Gastrocnemius medialis (tissue), 4 donors: Measurements from ENCODE around the gene RASAL2. TPM values are rescaled to one million over a fixed set of nuclear protein-coding genes. Genes with fewer than 3 reads are reported as not detected.

Experiments
- ATAC-seq, 2 donors: fragments of 150-250 bp; one replicate each; pipeline ENCODE4 v1.9.1; 2016
- DNase-seq, 2 donors: peaks; one replicate each; pipeline ENCODE4 v3.0.0-alpha.2; 2019
- H3K27ac ChIP-seq, 4 donors: fragments of 200-600 bp; sonication (generic); 1 replicate in 1 of 4; 2 replicates in 3 of 4; pipeline ENCODE4 v1.5.1; 2016 to 2018; ENCODE audit warnings: mild to moderate bottlenecking in 2 of 4, moderate library complexity in 1 of 4
- H3K27me3 ChIP-seq, 3 donors: fragments of 200-600 bp; sonication (generic) in 2 of 3; 1 replicate in 1 of 3; 2 replicates in 2 of 3; pipeline versions ENCODE4 v1.5.1 to v1.6.0; 2016 to 2019; ENCODE audit warnings: mild to moderate bottlenecking in 1 of 3, moderate library complexity in 1 of 3
- H3K36me3 ChIP-seq, 2 donors: fragments of 200-600 bp; sonication (generic) in 1 of 2; one replicate each; pipeline ENCODE4 v1.5.1; 2017 to 2018
- H3K4me1 ChIP-seq, 2 donors: fragments of 200-600 bp; sonication (generic) in 1 of 2; one replicate each; pipeline ENCODE4 v1.5.1; 2016 to 2017; ENCODE audit warnings: mild to moderate bottlenecking in 2 of 2
- H3K4me3 ChIP-seq, 4 donors: fragments of 200-600 bp; sonication (generic) in 3 of 4; 1 replicate in 1 of 4; 2 replicates in 3 of 4; pipeline ENCODE4 v1.5.1; 2016 to 2019; ENCODE audit warnings: mild to moderate bottlenecking in 2 of 4
- H3K9me3 ChIP-seq, 3 donors: fragments of 200-600 bp; sonication (generic) in 2 of 3; 1 replicate in 1 of 3; 2 replicates in 2 of 3; pipeline ENCODE4 v1.5.1; 2016 to 2019
- POLR2A ChIP-seq, 2 donors: fragments of 450-650 bp; IDR thresholded peaks; one replicate each; pipeline ENCODE4 v1.6.1; 2017; ENCODE audit warnings: antibody characterized with exemption in 2 of 2, mild to moderate bottlenecking in 2 of 2, moderate library complexity in 2 of 2
- in situ Hi-C, 4 donors: fragments of 200-750 bp; cut with MboI; loops; one replicate each; pipeline versions ENCODE4 v1.15.0 to v1.8.0; 2017; ENCODE audit warnings: low sequenced_read_pairs in 4 of 4
- intact Hi-C: fragments of 100-400 bp; cut with DNase I; formaldehyde crosslinking; loops from one replicate; pipeline ENCODE4 v1.15.1; 2023; ENCODE audit warnings: low total_unique reads
- total RNA-seq, 4 donors: library from RNA; depleted of rRNA; stranded (reverse); fragments of >200 nt; gene quantifications; one replicate each; pipeline versions ENCODE4 v1.1.0 to v1.2.3, GENCODE V29; 2016
- TF ChIP-seq, protein P1 (sequence below), 5 experiments: fragments of 450-650 bp in 3 of 5; fragments of 200-600 bp in 2 of 5; sonication (generic) in 2 of 5; IDR thresholded peaks in 4 of 5; conservative IDR thresholded peaks in 1 of 5; 1 replicate in 4 of 5; 2 replicates in 1 of 5; pipeline ENCODE4 v1.5.1; 2016 to 2019; ENCODE audit warnings: antibody characterized with exemption in 5 of 5, mild to moderate bottlenecking in 3 of 5, moderate library complexity in 3 of 5

The RASAL2 gene
- total RNA-seq, 4 donors from 2014 or later: 7.6 to 13.4 (median 8.8) TPM

DNA sequence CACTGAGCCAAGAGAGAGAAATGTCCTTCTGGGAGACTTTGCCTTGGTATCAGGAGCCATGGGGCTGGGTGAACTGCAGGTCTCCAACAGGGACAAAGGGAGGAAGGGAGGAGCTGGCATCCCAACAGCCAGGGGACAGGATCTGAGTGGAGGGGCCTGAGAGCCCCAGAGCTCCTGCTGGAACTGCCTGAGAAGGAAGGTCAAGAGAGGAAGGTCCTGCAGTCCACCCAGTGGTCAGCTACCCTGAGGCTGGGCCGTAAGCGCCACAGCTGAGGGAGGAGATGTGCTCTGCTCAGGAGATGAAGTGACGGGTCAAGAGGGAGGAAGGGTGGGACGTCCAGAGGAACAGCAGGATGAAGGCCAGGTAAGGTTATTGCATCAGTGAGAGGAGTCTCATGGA is 410.4 kb downstream of the RASAL2 start:
- H3K36me3 ChIP-seq: no peaks in the 10 kb centered on the region
- TF ChIP-seq, protein P1, sequence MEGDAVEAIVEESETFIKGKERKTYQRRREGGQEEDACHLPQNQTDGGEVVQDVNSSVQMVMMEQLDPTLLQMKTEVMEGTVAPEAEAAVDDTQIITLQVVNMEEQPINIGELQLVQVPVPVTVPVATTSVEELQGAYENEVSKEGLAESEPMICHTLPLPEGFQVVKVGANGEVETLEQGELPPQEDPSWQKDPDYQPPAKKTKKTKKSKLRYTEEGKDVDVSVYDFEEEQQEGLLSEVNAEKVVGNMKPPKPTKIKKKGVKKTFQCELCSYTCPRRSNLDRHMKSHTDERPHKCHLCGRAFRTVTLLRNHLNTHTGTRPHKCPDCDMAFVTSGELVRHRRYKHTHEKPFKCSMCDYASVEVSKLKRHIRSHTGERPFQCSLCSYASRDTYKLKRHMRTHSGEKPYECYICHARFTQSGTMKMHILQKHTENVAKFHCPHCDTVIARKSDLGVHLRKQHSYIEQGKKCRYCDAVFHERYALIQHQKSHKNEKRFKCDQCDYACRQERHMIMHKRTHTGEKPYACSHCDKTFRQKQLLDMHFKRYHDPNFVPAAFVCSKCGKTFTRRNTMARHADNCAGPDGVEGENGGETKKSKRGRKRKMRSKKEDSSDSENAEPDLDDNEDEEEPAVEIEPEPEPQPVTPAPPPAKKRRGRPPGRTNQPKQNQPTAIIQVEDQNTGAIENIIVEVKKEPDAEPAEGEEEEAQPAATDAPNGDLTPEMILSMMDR (IDR thresholded peaks at IDR 0.05 in 4 of 5, conservative IDR thresholded peaks at IDR 0.05 in 1 of 5): no peak
- no peak for TF ChIP-seq POLR2A (IDR thresholded peaks at IDR 0.05)
- H3K27me3 ChIP-seq: no peaks in the 10 kb centered on the region
- ATAC-seq (no peak), DNase-seq (no peak)
- in situ Hi-C loops (loop anchor here in 3 of 4 donors (10.0 to 25.0 kb wide), 2 partner anchors 189 to 192 kb away; no protein-coding TSS in a partner anchor), intact Hi-C loops (no loop called here)
- peaks cover under 1 to 3% of the 10 kb centered on the region in 2 donors for H3K4me1 ChIP-seq
- no peak overlapping the region for H3K4me3 ChIP-seq
- H3K27ac ChIP-seq: no peak overlapping the region
- no peaks in the 10 kb centered on the region for H3K9me3 ChIP-seq

GRCh38 chr1:178506177-178506576 is 412.3 kb downstream of the RASAL2 start:
- Histone ChIP-seq H3K36me3 (no peaks in the 10 kb centered on the region), H3K27ac (no peak overlapping the region), H3K4me3 (no peak overlapping the region), H3K27me3 (no peaks in the 10 kb centered on the region), H3K9me3 (no peaks in the 10 kb centered on the region), H3K4me1 (peaks cover 4 to 18% of the 10 kb centered on the region in 2 donors)
- no peak for DNase-seq
- no peak for ATAC-seq
- in situ Hi-C loops: loop anchor here in 3 of 4 donors (10.0 to 25.0 kb wide), 2 partner anchors 191 to 194 kb away; no protein-coding TSS in a partner anchor
- TF ChIP-seq, protein P1 (IDR thresholded peaks at IDR 0.05 in 4 of 5, conservative IDR thresholded peaks at IDR 0.05 in 1 of 5): no peak
- TF ChIP-seq POLR2A (IDR thresholded peaks at IDR 0.05): no peak
- intact Hi-C loops: no loop called here

GRCh38 chr1:178506669-178507068 is 412.8 kb downstream of the RASAL2 start:
- Histone ChIP-seq H3K27ac (no peak overlapping the region), H3K27me3 (no peaks in the 10 kb centered on the region), H3K9me3 (no peaks in the 10 kb centered on the region), H3K36me3 (no peaks in the 10 kb centered on the region), H3K4me1 (peaks cover 4 to 18% of the 10 kb centered on the region in 2 donors), H3K4me3 (no peak overlapping the region)
- TF ChIP-seq POLR2A (IDR thresholded peaks at IDR 0.05): no peak
- TF ChIP-seq, protein P1 (IDR thresholded peaks at IDR 0.05 in 4 of 5, conservative IDR thresholded peaks at IDR 0.05 in 1 of 5): no peak
- no peak for ATAC-seq
- DNase-seq: no peak
- in situ Hi-C loops: loop anchor here in 3 of 4 donors (10.0 to 25.0 kb wide), 2 partner anchors 192 to 194 kb away; no protein-coding TSS in a partner anchor
- intact Hi-C loops: no loop called here

DNA sequence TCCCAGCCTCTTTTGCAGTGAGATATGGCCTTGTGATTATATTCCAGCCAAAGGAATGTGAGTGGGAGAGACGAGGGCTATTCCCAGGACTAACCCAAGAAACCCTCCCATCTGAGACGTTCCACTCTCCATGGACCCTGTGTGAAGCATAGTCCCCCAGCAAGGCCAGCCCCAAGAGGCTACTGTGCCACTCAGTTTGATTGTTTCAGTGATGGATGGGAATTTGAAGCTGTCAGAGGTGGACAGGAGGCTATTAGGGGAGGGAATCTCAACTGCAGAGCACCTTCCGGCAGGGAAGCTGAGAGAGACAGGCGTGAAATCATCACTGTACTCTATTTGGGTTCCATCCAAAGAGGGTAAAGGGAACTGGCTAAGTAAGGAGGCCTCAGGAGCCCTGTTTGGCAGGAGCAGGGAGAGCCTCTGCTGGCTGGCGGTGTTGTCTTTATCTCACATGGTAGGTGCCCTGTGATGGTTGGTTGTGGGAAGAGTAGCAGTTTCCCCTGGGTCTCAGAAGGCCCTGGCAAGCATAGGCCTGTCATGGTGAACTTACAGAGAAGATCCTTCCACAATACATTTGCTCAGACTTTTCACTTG is 415.6 kb downstream of the RASAL2 start:
- peak overlapping the region in 1 of 4 donors; percentile 49 for H3K27ac ChIP-seq
- no peaks in the 10 kb centered on the region for H3K36me3 ChIP-seq
- no peak for TF ChIP-seq POLR2A (IDR thresholded peaks at IDR 0.05)
- TF ChIP-seq, protein P1 (IDR thresholded peaks at IDR 0.05 in 4 of 5, conservative IDR thresholded peaks at IDR 0.05 in 1 of 5): no peak
- no peaks in the 10 kb centered on the region for H3K27me3 ChIP-seq
- no peaks in the 10 kb centered on the region for H3K9me3 ChIP-seq
- peak; percentile 65 to 83 for ATAC-seq
- intact Hi-C loops: no loop called here
- peak in 1 of 2 donors; percentile 15 for DNase-seq
- H3K4me1 ChIP-seq: peaks cover 4 to 18% of the 10 kb centered on the region in 2 donors
- in situ Hi-C loops: loop anchor here in 3 of 4 donors (10.0 to 25.0 kb wide), 2 partner anchors 195 to 197 kb away; no protein-coding TSS in a partner anchor
- no peak overlapping the region for H3K4me3 ChIP-seq
